GM12874 (cell line): ENCODE results near the gene TIMP1.

Experiments used
- CTCF ChIP-seq: IDR thresholded peaks from 2 replicates; pipeline ENCODE4 v1.5.1; 2011; ENCODE audit warnings: low read depth, mild to moderate bottlenecking, control low read depth, low read length, moderate library complexity; ENCODE audit not compliant: insufficient read depth

TIMP1 gene

GRCh38 chrX:47618923-47619485 lies 36.8 kb downstream of the TIMP1 start:
- no peak for TF ChIP-seq CTCF

DNA sequence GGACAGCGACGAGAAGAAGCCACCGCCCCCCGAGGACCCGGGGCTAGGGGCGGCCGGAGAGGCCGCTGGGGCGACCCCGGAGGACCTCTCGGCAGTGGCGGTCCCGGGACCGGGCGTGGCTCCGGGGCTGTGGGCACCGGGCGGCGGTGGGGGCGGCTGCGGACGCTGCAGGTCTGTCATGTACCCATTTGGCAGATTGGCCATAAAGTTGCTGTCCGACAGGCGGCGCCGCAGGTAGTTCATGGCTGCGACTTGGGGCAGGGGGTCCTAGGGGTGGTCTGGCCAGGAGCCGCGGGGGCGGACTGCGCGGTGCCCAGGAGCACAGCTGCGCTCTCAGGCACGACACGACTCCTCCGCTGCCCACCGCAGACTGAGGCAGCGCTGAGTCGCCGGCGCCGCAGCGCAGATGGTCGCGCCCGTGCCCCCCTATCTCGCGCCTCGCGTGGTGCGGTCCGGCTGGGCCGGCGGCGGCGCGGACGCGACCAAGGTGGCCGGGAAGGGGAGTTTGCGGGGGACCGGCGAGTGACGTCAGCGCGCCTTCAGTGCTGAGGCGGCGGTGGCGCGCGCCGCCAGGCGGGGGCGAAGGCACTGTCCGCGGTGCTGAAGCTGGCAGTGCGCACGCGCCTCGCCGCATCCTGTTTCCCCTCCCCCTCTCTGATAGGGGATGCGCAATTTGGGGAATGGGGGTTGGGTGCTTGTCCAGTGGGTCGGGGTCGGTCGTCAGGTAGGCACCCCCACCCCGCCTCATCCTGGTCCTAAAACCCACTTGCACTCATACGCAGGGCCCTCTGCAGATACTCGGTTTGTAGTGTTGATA lies 37.5 kb downstream of the TIMP1 start, which contains the start of gene SYN1:
Gene SYN1, minus strand, starts transcription at position 372 of the 817 bp plus-strand sequence. Its CDS starts 129 bp downstream, at position 243.
- TF ChIP-seq CTCF = peak; percentile 57

DNA sequence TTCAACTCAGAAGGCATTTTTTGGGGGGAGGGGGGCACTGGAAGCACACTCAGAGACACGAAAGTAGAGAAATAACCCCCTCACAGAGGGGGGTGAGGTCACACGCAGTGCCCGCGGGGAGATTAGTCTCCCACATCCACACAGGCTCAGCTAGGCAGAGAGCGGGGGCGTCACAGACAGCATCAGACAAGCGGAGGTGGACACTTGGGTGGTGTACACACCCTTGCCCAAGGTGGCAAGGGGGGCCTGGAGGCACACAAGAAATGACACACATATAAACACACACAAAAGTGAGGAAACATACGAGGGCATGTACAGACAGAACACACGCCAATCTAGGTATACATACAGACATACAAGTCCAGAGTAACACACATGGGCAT lies 38.1 kb downstream of the TIMP1 start:
- no peak for TF ChIP-seq CTCF

DNA sequence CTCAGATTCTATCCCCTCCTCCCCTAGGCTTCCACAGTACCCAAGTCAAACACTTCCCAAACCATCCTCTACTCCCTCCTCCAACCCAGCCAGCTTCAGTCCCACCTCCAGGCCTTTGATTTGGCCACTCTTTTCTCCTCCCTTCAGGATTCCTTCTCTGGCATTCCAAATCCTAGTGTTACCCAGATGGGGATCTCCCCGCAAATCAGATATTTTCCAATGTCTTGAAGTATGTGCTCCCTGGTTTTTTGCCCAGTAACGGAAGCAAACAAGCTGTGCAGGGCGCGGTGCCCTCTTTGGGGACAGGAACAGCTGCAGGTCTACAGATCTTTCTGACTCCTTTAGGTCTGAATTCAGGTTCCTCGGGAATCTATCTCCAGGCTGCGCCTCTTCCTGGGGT lies 39.6 kb downstream of the TIMP1 start:
- TF ChIP-seq CTCF = no peak

GRCh38 chrX:47623540-47624027 lies 41.3 kb downstream of the TIMP1 start:
- no peak for TF ChIP-seq CTCF

GRCh38 chrX:47625365-47625764 lies 43.1 kb downstream of the TIMP1 start:
- no peak for TF ChIP-seq CTCF

DNA sequence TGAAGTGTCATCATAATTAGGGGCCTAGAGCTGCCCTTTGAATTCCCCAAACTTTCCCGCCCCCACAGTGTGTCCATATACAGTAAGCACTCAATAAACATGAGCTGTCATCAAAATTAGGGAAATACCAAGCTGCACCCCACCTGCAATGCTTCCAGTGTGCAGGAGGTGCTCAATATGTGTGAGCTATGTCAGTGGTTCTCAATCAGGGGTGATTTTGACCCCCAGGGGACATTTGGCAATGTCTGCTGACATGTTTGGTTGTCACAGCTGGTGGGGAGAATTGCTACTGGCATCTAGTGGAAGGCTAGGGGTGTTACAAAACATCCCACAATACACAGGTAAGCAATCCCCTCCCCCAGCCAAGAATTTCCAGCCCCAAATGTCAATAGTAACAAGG lies 46.7 kb downstream of the TIMP1 start:
- peak; percentile 21; the same call in 1 of the 2 replicates for TF ChIP-seq CTCF
